Calu3 (cell line): Measurements from ENCODE around the gene MELTF. TPM values are rescaled to one million over a fixed set of nuclear protein-coding genes. Genes with fewer than 3 reads are reported as not detected.

Experiments
- Bru-seq: library from RNA; stranded (reverse); fragments of 400-500 nt; gene quantifications from one replicate; lab custom pipeline; 2021; lab: Mats Ljungman, UMichigan
- BruChase-seq, 2 experiments: library from RNA; stranded (reverse); fragments of 400-500 nt; gene quantifications; one replicate each; lab custom pipeline; 2021; lab: Mats Ljungman, UMichigan
- BruUV-seq: library from RNA; stranded (reverse); fragments of 400-500 nt; replicated peaks from 2 replicates; lab custom pipeline; 2021; lab: Mats Ljungman, UMichigan
- CTCF ChIA-PET: fragments of 300-600 bp; sonication (Branson Sonifier 250); formaldehyde crosslinking; loops from one replicate; lab custom pipeline; 2022; ENCODE audit warnings: antibody characterized with exemption; lab: Charles Lee
- DNase-seq: peaks from one replicate; pipeline ENCODE4 v3.0.0; 2022
- H3K27ac Mint-ChIP-seq: one replicate; pipeline ENCODE4 v1.8.0; 2022; ENCODE audit warnings: mixed read lengths; ENCODE audit not compliant: unreplicated experiment
- H3K27me3 Mint-ChIP-seq: one replicate; pipeline ENCODE4 v1.8.0; 2022; ENCODE audit warnings: mixed read lengths; ENCODE audit not compliant: unreplicated experiment
- H3K36me3 Mint-ChIP-seq: one replicate; pipeline ENCODE4 v1.8.0; 2022; ENCODE audit warnings: mild to moderate bottlenecking, moderate library complexity, mixed read lengths; ENCODE audit not compliant: insufficient read depth, unreplicated experiment
- H3K4me1 Mint-ChIP-seq: one replicate; pipeline ENCODE4 v1.8.0; 2022; ENCODE audit warnings: mild to moderate bottlenecking, low read depth, mixed read lengths; ENCODE audit not compliant: unreplicated experiment
- H3K4me3 Mint-ChIP-seq: one replicate; pipeline ENCODE4 v1.8.0; 2022; ENCODE audit warnings: mild to moderate bottlenecking, low read depth, moderate library complexity, mixed read lengths; ENCODE audit not compliant: unreplicated experiment
- H3K9me3 Mint-ChIP-seq: one replicate; pipeline ENCODE4 v1.8.0; 2022; ENCODE audit warnings: low read depth, mixed read lengths; ENCODE audit not compliant: unreplicated experiment
- intact Hi-C: fragments of 100-400 bp; cut with micrococcal nuclease; formaldehyde crosslinking; loops from one replicate; pipeline ENCODE4 v1.10.0; 2022; ENCODE audit not compliant: unreplicated experiment
- long read RNA-seq: library from polyadenylated mRNA; stranded (forward); transcript quantifications from one replicate; pipeline ENCODE4 v2.0.0, GENCODE V29; 2022
- total RNA-seq: library from RNA; stranded (reverse); gene quantifications from 2 replicates; pipeline ENCODE4 v1.2.3, GENCODE V29; 2022
- TF ChIP-seq, protein P1 (sequence below): fragments of 200-600 bp; IDR thresholded peaks from one replicate; pipeline ENCODE4 v1.8.0; 2022; ENCODE audit warnings: antibody characterized with exemption; ENCODE audit not compliant: unreplicated experiment

The MELTF gene
- total RNA-seq (29.8 and 39.0 TPM in 2 replicates), Bru-seq, nascent RNA (percentile 48 among the genes with signal in this experiment), BruChase-seq, experiment 1, labeled RNA remaining after a 6-hour chase (percentile 61 among the genes with signal in this experiment), BruChase-seq, experiment 2, labeled RNA remaining after a 2-hour chase (percentile 71 among the genes with signal in this experiment)
- long read RNA-seq, transcript MELTF-201 (16 exons, 3,963 nt) = major isoform, 5 of 22 reads
- long read RNA-seq, partial matches to known transcripts = 2 of 22 reads
- long read RNA-seq, other reads (novel, unspliced or antisense) = 12 of 22 reads

DNA sequence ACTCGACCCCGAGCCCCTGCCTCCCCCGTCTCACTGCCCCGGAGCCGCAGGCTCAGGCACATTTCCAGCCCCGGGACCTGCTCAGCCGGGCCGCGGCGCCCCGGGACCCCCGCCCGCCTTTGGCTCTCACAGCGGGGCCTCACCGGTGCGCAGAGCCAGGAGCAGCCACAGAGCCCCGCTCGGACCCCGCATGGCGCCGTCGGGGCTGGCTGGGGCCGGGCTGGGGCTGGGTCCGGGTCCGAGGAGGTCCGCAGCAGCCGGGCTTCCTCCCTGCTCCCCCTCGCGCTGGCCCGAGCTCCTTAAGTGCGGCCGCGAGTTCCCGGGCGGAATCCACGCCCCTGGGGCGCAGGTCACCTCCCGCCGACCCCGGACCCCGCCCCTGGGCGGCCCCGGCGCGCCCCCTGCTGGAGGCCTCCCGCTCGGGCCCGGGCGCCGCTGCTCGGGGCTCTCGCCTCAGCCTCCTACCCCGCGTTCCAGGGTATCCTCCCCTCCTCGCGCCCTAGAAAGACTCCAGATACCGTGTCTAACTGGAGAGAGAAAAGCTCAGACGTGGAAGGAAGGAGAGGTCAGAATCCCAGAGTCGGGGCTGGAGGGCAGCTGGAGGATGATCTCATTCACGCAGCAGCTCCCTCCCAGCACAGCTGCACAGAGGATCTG, at the start of gene MELTF:
Gene MELTF (minus strand): TSS at position 307 of the 657 bp plus-strand sequence. CDS start 115 bp downstream, at position 192.
- Mint-ChIP-seq H3K4me1 (peaks cover 23% of the 10 kb centered on the region), H3K27me3 (peaks cover 6% of the 10 kb centered on the region), H3K27ac (peak within 1 kb of the TSS; percentile 52), H3K36me3 (peaks cover 48% of the 10 kb centered on the region), H3K4me3 (peak within 1 kb of the TSS; percentile 80), H3K9me3 (no peaks in the 10 kb centered on the region)
- CTCF ChIA-PET = interaction anchor here (1.0 to 1.7 kb wide), 2 partner anchors 10 to 27 kb away, joined by 5 to 7 read pairs; no protein-coding TSS in a partner anchor
- DNase-seq = peak; percentile 78
- TF ChIP-seq, protein P1, sequence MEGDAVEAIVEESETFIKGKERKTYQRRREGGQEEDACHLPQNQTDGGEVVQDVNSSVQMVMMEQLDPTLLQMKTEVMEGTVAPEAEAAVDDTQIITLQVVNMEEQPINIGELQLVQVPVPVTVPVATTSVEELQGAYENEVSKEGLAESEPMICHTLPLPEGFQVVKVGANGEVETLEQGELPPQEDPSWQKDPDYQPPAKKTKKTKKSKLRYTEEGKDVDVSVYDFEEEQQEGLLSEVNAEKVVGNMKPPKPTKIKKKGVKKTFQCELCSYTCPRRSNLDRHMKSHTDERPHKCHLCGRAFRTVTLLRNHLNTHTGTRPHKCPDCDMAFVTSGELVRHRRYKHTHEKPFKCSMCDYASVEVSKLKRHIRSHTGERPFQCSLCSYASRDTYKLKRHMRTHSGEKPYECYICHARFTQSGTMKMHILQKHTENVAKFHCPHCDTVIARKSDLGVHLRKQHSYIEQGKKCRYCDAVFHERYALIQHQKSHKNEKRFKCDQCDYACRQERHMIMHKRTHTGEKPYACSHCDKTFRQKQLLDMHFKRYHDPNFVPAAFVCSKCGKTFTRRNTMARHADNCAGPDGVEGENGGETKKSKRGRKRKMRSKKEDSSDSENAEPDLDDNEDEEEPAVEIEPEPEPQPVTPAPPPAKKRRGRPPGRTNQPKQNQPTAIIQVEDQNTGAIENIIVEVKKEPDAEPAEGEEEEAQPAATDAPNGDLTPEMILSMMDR = peak; percentile 86
- intact Hi-C loops = no loop called here
- BruUV-seq = no TSS peak

DNA sequence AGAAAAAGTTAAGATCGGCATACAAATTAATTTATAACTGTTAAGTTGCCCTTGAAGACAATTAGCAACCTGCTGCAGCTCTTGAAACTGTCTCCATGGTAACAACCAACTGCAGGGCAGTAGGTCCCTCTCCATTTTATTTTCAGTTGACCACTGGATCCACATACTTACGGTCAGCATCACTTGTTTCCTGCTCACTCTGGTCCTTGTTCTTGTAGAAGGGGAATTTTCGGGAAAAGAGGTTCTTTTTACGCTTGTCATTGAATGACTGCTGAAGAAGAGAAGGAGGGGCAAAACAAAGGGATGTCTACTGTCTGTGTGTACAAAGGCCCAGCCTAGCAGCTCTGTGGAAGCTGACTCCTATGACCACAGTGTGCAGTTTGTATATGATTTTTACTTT, 46.8 kb upstream of the MELTF start:
- intact Hi-C loops = no loop called here
- Mint-ChIP-seq H3K36me3 (peaks cover 29% of the 10 kb centered on the region), H3K27me3 (no peaks in the 10 kb centered on the region), H3K27ac (no peak overlapping the region), H3K4me3 (no peak overlapping the region), H3K9me3 (no peaks in the 10 kb centered on the region), H3K4me1 (no peaks in the 10 kb centered on the region)
- TF ChIP-seq, protein P1 = no peak
- CTCF ChIA-PET = no interaction called here
- no TSS peak for BruUV-seq
- no peak for DNase-seq

DNA sequence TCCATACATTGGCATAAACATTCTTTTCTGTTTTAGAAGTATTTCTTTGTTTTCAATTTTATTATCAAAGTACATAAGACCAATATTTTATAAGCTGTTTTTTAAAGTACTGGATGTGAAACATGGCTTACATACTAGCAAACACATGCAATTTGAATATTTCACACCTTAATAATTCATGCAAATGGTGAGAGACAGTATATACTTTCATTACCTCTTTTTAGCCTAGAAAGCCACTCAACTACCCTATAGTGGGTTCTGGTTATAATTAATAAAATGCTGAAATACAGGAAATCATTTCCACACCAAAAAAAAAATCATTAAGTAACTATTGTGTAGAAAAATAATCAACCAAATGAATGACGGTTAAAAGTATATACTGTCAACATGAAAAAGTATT, 38.5 kb upstream of the MELTF start:
- H3K27me3 Mint-ChIP-seq = no peaks in the 10 kb centered on the region
- CTCF ChIA-PET = no interaction called here
- no peaks in the 10 kb centered on the region for H3K9me3 Mint-ChIP-seq
- BruUV-seq = no TSS peak
- no peak overlapping the region for H3K27ac Mint-ChIP-seq
- H3K36me3 Mint-ChIP-seq = peaks cover 26% of the 10 kb centered on the region
- TF ChIP-seq, protein P1 = no peak
- H3K4me3 Mint-ChIP-seq = no peak overlapping the region
- H3K4me1 Mint-ChIP-seq = no peaks in the 10 kb centered on the region
- intact Hi-C loops = no loop called here
- DNase-seq = no peak

DNA sequence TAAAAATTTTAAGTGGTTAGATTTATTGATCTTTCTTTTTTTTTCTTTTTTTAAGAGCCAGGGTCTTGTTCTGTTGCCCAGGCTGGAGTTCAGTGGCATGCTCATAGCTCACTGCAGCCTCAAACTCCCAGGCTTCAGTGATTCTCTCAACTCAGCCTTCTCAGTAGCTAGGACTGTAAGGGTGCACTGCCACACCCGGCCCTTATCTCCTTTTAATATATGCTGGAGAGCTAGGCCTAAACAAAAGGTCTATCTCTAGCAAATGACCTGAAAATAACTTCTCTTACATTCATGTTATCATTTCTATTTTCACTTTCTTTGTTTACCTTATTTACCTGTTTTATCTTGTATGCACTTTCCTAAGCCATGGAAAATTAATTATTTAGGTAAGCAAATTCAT, 35.2 kb upstream of the MELTF start:
- DNase-seq = no peak
- BruUV-seq = no TSS peak
- CTCF ChIA-PET = no interaction called here
- no peaks in the 10 kb centered on the region for H3K9me3 Mint-ChIP-seq
- H3K27me3 Mint-ChIP-seq = no peaks in the 10 kb centered on the region
- H3K27ac Mint-ChIP-seq = no peak overlapping the region
- H3K4me3 Mint-ChIP-seq = no peak overlapping the region
- no peaks in the 10 kb centered on the region for H3K4me1 Mint-ChIP-seq
- intact Hi-C loops = no loop called here
- TF ChIP-seq, protein P1 = no peak
- peaks cover 28% of the 10 kb centered on the region for H3K36me3 Mint-ChIP-seq
